Stimulated activated naive CD8-positive, alpha-beta T cell treated with anti-CD3 and anti-CD28 coated beads, Interleukin-15, Interleukin-2, amounts not matched to agents 100 ng/mL and 50 ng/mL, for 24 hours (primary cell): ENCODE data around the gene GATA1.
A peak's percentile ranks its signal among the peaks of the same experiment; 100 is the strongest.

Experiments
- H3K27ac Mint-ChIP-seq: one replicate; pipeline ENCODE4 v1.8.0; 2021; ENCODE audit warnings: mild to moderate bottlenecking, mixed read lengths
- H3K27me3 Mint-ChIP-seq: one replicate; pipeline ENCODE4 v1.8.0; 2021; ENCODE audit warnings: mixed read lengths
- H3K36me3 Mint-ChIP-seq: one replicate; pipeline ENCODE4 v1.8.0; 2021; ENCODE audit warnings: low read depth, mixed read lengths
- H3K4me1 Mint-ChIP-seq: one replicate; pipeline ENCODE4 v1.8.0; 2021; ENCODE audit warnings: low read depth, mixed read lengths
- H3K4me3 Mint-ChIP-seq: one replicate; pipeline ENCODE4 v1.8.0; 2021; ENCODE audit warnings: mild to moderate bottlenecking, mixed read lengths
- H3K9me3 Mint-ChIP-seq: one replicate; pipeline ENCODE4 v1.8.0; 2021; ENCODE audit warnings: mixed read lengths

GATA1 gene

DNA sequence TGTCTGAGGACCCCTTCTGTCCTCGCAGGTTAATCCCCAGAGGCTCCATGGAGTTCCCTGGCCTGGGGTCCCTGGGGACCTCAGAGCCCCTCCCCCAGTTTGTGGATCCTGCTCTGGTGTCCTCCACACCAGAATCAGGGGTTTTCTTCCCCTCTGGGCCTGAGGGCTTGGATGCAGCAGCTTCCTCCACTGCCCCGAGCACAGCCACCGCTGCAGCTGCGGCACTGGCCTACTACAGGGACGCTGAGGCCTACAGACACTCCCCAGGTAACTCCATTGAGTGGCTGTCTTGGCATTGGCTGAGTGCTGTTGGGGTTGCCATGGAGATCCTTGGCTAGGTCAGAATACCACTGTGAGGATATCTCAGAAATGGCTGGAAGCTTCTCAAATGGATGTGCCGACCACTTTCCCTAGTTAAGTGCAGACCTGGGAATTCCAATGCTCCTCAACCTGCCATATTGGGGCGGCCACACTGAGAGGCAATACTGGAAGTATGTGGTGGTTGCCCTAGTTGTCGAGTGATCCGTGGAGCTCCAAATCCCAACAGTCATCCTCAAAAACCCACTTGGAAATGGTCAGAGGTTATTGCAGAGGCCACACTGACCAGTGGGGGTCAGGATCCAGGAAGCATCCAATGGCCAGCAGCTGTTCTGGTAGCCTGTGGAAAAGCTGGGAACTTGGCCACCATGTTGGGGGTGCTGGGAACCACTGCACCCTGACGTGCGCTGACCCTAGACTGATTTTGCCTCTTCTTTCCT lies 4.9 kb downstream of the GATA1 start:
- Mint-ChIP-seq H3K4me1 (peaks cover 3% of the 10 kb centered on the region), H3K4me3 (no peak overlapping the region), H3K36me3 (no peaks in the 10 kb centered on the region), H3K27ac (no peak overlapping the region), H3K27me3 (no peaks in the 10 kb centered on the region), H3K9me3 (no peaks in the 10 kb centered on the region)

DNA sequence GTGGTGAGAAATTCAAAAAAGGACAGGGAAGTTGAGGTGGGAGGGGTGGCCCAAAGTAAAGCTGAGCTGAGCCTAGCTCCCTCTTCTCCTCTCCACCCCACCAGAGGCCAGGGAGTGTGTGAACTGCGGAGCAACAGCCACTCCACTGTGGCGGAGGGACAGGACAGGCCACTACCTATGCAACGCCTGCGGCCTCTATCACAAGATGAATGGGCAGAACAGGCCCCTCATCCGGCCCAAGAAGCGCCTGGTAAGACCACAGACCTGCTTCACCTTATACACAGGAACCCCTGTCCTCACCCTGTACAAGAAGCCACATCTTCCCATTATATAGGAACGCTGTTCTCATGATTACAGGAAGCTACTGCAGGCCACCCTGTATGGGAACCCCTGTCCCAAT lies 5.8 kb downstream of the GATA1 start:
- Mint-ChIP-seq H3K27ac (no peak overlapping the region), H3K36me3 (no peaks in the 10 kb centered on the region), H3K4me3 (no peak overlapping the region), H3K9me3 (no peaks in the 10 kb centered on the region), H3K27me3 (no peaks in the 10 kb centered on the region), H3K4me1 (peaks cover 3% of the 10 kb centered on the region)

DNA sequence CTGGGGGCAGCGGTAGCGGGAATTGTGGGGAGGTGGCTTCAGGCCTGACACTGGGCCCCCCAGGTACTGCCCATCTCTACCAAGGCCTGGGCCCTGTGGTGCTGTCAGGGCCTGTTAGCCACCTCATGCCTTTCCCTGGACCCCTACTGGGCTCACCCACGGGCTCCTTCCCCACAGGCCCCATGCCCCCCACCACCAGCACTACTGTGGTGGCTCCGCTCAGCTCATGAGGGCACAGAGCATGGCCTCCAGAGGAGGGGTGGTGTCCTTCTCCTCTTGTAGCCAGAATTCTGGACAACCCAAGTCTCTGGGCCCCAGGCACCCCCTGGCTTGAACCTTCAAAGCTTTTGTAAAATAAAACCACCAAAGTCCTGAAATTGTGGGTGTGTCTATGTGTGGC lies 7.5 kb downstream of the GATA1 start:
- Mint-ChIP-seq H3K4me3 (no peak overlapping the region), H3K27me3 (no peaks in the 10 kb centered on the region), H3K36me3 (no peaks in the 10 kb centered on the region)

DNA sequence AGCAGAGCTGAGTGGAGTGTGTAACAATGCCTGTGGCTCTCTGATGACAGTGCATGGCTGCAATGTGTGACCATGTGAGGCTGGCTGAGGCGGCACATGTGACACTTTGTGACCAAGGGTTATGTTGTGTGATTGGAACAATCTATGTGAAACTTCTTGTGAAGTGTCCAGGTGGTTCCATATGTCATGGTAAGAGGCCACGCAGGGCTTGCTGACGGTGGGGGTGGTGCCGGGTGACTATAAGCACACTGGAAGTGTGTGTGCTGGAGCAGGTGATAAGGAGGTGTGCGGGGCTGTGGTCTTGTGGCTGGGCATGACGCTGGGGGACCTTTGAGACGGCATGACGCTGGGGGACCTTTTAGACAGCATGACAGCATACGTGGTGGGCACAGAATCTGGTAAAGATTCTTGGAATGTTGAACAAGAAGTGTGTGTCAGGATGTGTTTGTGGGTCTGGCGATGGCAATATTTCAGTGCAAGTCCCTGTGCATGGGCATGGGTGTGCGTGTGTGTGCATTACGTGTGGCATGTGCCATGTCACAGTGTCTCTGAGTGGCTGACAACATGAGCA lies 8.0 kb downstream of the GATA1 start:
- Mint-ChIP-seq H3K4me3 (no peak overlapping the region), H3K36me3 (no peaks in the 10 kb centered on the region), H3K9me3 (no peaks in the 10 kb centered on the region), H3K27me3 (no peaks in the 10 kb centered on the region), H3K27ac (no peak overlapping the region), H3K4me1 (no peaks in the 10 kb centered on the region)

More for the DNA sequence above, 7.5 kb downstream of the GATA1 start:
- Mint-ChIP-seq H3K27ac (no peak overlapping the region), H3K9me3 (no peaks in the 10 kb centered on the region), H3K4me1 (no peaks in the 10 kb centered on the region)

DNA sequence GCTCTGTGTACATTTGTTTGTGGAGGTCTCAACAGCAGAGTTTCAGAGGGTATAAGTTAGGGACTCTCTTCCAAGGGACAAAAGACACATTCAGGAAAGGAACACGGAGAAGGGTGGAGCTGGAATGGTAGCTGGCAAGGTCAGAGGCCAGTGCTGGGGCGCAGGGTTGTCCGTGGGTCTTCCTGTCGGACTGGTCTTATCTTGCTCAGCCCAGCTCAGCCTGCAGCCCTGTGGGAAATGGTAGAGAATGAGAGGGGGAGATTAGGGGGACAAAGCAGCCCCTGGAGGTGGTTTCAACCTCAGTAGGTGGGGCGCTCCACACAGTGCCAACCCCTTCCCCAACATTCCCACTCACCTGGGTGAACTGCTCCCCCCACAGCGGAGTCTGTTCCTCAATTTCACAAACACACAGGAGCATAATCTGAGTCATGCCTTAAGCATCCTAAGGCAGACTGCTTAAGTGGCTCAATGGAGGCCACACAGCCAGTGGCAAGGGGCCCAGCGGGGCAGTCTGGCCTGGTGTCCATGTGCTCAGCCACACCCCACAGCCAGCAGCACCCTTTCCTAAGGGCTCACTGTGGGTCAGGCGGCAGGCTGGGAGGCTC lies 8.6 kb downstream of the GATA1 start:
- H3K27me3 Mint-ChIP-seq, result no peaks in the 10 kb centered on the region
- H3K4me3 Mint-ChIP-seq, result no peak overlapping the region
- H3K27ac Mint-ChIP-seq, result no peak overlapping the region
- no peaks in the 10 kb centered on the region for H3K4me1 Mint-ChIP-seq
- H3K36me3 Mint-ChIP-seq, result no peaks in the 10 kb centered on the region
- no peaks in the 10 kb centered on the region for H3K9me3 Mint-ChIP-seq

DNA sequence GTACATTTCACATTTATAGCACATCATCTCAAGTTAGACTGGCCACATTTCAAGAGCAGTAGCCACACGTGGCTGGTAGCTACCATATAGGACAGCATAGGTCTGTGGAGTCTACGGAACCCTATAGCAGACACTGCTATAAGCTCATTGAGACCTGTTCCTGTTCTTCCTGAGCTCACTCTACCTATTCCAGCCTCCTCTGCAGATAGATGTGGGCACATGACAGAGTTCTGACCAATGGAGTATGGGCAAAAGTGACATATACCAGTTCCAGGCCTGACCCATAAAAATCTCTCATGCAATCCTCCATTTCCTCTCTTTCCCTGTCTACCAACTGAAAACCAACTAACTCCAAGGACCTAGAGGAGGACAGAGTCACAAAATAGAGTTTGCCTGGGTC lies 11.9 kb downstream of the GATA1 start:
- H3K4me3 Mint-ChIP-seq, result no peak overlapping the region
- H3K9me3 Mint-ChIP-seq, result no peaks in the 10 kb centered on the region
- H3K27ac Mint-ChIP-seq, result no peak overlapping the region
- no peaks in the 10 kb centered on the region for H3K27me3 Mint-ChIP-seq
- H3K36me3 Mint-ChIP-seq, result no peaks in the 10 kb centered on the region
- peaks cover 18% of the 10 kb centered on the region for H3K4me1 Mint-ChIP-seq

DNA sequence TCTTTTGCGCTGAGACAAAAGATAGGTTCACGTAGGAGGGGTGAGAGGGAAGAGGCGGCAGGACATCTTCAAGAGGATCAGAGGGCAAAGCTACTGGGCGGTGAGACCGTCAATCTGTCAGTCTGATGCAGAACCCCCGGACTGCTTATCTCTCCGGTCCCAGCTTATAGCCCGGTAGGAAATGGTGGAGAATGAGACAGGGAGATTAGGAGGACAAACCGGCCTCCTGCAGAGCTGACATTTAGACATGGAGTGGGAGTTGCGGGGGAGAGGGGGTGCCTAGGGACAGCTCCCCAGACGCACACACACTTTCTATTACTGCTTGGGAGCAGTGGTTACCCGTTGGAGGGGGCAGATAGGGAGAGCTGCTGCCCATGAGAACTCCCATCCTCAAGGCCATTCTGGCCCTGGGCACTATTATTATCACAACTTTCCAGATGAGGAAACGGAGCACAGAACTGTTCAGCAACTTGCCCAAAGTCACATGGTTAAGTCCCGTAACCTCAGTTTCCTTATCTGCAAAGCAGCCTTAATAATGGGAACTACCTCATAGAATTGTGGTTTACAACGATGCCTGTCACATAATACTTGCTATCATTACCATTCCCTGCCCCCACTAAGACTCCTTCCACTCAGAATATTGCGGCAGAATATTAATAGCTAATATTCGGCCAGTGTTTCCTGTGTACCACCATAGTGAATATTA lies 14.3 kb downstream of the GATA1 start:
- peak overlapping the region; percentile 99 for H3K27ac Mint-ChIP-seq
- H3K27me3 Mint-ChIP-seq, result no peaks in the 10 kb centered on the region
- H3K4me3 Mint-ChIP-seq, result peak overlapping the region; percentile 97
- H3K4me1 Mint-ChIP-seq, result peaks cover 20% of the 10 kb centered on the region
- H3K9me3 Mint-ChIP-seq, result no peaks in the 10 kb centered on the region
- peaks cover 8% of the 10 kb centered on the region for H3K36me3 Mint-ChIP-seq

DNA sequence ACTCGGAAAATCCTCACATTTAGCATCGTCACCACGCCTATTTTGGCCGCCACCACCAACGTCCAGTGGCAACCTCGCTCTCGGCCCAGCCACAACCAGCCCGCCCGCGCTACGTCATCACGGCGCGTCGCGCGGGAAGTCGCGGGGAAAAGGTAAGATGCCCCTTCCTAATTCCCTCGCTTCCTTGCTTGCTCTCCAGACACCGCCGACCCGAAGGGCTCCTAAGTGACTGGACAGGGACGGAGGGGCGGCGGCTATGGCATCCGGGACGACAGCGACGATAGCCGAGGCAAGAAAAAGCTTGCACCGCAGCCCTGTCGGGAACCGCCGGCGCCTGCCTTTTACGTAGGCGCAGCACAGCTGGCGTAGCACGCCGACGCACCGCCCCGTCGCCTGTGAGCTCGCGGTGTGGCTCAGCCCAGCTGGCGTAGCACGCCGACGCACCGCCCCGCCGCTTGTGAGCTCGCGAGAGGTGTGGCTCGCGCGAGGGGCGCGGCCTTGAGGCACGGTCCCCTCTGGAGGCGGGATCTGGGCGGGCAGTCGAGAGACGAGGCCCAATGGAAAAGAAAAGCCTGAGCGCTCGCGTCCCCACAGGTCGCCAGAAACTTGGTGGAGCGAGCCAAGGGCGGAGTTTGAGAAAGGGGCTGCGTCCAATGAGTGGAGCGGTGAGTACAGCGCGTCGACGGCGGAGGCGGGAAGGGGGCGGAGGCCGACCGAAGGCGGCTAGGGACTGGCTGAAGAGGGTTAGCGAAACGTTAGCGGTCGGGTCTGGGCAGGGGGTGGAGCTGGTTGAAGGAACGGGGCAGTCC lies 15.1 kb downstream of the GATA1 start, which contains the start of gene HDAC6:
TSS of gene HDAC6 (plus strand) at position 788 of the 809 bp plus-strand sequence. CDS start 626 bp downstream, outside the sequence.
- no peaks in the 10 kb centered on the region for H3K27me3 Mint-ChIP-seq
- H3K4me3 Mint-ChIP-seq, result peak within 1 kb of the TSS; percentile 97
- H3K4me1 Mint-ChIP-seq, result peaks cover 27% of the 10 kb centered on the region
- H3K9me3 Mint-ChIP-seq, result no peaks in the 10 kb centered on the region
- peak within 1 kb of the TSS; percentile 99 for H3K27ac Mint-ChIP-seq
- peaks cover 8% of the 10 kb centered on the region for H3K36me3 Mint-ChIP-seq

DNA sequence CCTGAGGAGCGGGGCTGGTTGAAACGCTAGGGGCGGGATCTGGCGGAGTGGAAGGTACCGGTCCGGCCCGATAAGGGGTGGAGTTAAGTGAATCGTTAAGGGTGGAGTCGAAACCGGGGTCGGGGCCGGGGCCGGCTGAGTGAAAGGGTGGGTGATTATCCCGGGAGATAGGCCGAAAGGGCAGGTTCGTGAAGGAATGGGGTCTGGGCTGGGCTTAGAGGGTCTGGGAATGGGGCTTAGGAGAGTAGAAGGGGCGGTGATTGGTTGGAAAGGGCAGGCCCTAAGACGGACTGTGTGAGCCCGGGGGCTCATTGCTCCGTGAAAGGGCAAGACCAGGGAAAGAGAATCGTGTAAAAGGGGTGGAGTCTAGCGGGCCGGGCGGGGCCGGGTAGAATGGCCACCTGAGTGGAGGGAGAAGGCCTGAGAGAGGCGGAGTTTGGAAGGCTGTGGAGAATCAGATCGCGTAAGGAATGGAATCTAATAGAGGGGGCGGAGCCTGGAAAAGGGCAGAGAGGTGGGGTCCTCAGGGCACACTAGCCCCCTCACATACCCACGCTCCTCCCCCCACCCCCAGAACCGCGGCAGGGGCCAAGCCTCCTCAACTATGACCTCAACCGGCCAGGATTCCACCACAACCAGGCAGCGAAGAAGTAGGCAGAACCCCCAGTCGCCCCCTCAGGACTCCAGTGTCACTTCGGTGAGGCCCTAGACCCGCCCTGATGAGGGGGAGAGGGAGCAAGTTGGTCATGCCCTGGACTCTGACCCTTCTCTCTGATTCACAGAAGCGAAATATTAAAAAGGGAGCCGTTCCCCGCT lies 15.9 kb downstream of the GATA1 start:
- Mint-ChIP-seq H3K9me3 (no peaks in the 10 kb centered on the region), H3K36me3 (peaks cover 12% of the 10 kb centered on the region), H3K4me3 (peak overlapping the region; percentile 96), H3K4me1 (peaks cover 34% of the 10 kb centered on the region), H3K27ac (peak overlapping the region; percentile 99), H3K27me3 (no peaks in the 10 kb centered on the region)

DNA sequence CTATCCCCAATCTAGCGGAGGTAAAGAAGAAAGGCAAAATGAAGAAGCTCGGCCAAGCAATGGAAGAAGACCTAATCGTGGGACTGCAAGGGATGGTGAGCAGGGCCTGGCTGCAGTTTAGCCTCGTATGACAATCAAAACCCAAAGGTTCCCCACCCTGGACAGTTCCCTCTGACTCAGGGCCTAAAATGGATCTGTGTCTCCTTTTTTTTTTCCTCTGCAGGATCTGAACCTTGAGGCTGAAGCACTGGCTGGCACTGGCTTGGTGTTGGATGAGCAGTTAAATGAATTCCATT lies 16.5 kb downstream of the GATA1 start:
- no peaks in the 10 kb centered on the region for H3K27me3 Mint-ChIP-seq
- peaks cover 34% of the 10 kb centered on the region for H3K4me1 Mint-ChIP-seq
- peak overlapping the region; percentile 96 for H3K4me3 Mint-ChIP-seq
- H3K36me3 Mint-ChIP-seq, result peaks cover 12% of the 10 kb centered on the region
- H3K9me3 Mint-ChIP-seq, result no peaks in the 10 kb centered on the region
- H3K27ac Mint-ChIP-seq, result peak overlapping the region; percentile 99

DNA sequence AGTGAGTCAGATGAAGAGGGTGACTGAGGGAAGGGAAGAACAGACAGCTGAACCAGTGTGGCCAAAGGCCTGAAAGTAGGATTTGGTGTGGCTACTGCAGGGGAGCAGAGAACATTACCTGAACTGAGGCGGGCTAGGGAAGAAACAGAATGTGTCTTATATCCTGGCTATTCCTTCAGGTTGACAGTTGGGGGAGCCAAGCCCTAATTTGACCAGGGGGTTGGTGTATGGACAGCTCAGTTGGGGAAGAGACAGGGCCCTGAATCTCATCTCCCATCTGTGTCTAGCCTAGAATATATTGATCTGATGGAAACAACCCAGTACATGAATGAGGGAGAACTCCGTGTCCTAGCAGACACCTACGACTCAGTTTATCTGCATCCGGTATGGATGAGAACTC lies 19.7 kb downstream of the GATA1 start:
- Mint-ChIP-seq H3K36me3 (peaks cover 16% of the 10 kb centered on the region), H3K4me1 (peaks cover 28% of the 10 kb centered on the region)

DNA sequence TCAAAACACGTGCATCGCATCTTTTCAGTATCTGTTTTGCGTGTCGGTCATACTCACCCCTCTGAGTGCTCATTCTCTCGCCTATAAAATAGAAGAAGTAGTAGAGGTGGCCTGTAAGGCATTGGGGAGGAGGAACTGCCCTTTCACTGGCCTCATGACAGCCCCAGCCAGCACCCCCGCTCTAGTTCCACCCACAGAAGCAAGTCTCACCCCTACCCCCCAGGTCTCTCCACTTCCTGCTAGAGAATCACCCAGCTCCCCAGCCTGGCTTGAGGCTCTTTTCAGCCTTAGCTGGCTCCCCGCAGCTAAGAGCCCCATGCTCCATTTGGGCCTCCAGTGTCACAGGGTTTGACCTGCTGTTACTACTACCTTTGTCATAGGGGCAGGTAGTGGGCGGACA lies 27.3 kb downstream of the GATA1 start:
- no peaks in the 10 kb centered on the region for H3K4me1 Mint-ChIP-seq
- H3K4me3 Mint-ChIP-seq, result no peak overlapping the region
- no peak overlapping the region for H3K27ac Mint-ChIP-seq

More for the DNA sequence above, 19.7 kb downstream of the GATA1 start:
- Mint-ChIP-seq H3K27me3 (no peaks in the 10 kb centered on the region), H3K27ac (peak overlapping the region; percentile 32), H3K9me3 (no peaks in the 10 kb centered on the region), H3K4me3 (no peak overlapping the region)

DNA sequence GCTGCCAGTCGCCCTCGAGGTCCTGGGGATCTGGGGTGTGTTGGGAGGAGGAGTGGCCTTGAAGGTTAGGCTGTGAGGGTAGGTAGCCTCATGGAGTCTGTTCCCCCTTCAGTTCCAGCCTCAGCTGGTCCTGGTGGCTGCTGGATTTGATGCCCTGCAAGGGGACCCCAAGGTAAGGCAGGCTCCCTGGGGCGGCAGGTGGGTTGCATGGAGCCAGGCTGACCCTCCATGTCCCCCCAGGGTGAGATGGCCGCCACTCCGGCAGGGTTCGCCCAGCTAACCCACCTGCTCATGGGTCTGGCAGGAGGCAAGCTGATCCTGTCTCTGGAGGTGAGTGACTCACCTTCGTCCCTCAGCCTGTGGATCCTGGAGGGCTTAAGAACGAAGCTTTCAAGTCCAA lies 28.3 kb downstream of the GATA1 start:
- peaks cover 23% of the 10 kb centered on the region for H3K36me3 Mint-ChIP-seq
- H3K9me3 Mint-ChIP-seq, result no peaks in the 10 kb centered on the region
- no peak overlapping the region for H3K27ac Mint-ChIP-seq
- H3K27me3 Mint-ChIP-seq, result no peaks in the 10 kb centered on the region
- H3K4me3 Mint-ChIP-seq, result no peak overlapping the region
- no peaks in the 10 kb centered on the region for H3K4me1 Mint-ChIP-seq

More for the DNA sequence above, 27.3 kb downstream of the GATA1 start:
- no peaks in the 10 kb centered on the region for H3K9me3 Mint-ChIP-seq
- H3K36me3 Mint-ChIP-seq, result peaks cover 21% of the 10 kb centered on the region
- H3K27me3 Mint-ChIP-seq, result no peaks in the 10 kb centered on the region

DNA sequence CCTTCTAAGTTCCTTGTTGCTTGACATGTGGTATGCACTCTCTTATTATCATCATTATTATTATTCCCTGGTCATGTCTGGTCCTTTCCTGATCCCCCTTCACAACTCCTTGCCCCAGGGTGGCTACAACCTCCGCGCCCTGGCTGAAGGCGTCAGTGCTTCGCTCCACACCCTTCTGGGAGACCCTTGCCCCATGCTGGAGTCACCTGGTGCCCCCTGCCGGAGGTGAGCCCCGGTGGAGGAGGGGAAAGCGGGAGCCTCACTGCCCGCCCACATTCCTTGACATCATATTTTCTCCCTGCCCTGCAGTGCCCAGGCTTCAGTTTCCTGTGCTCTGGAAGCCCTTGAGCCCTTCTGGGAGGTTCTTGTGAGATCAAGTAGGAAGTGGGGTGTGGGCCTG lies 28.9 kb downstream of the GATA1 start:
- no peak overlapping the region for H3K4me3 Mint-ChIP-seq

More for the DNA sequence above, 28.9 kb downstream of the GATA1 start:
- Mint-ChIP-seq H3K4me1 (no peaks in the 10 kb centered on the region), H3K36me3 (peaks cover 25% of the 10 kb centered on the region), H3K9me3 (no peaks in the 10 kb centered on the region), H3K27ac (no peak overlapping the region), H3K27me3 (no peaks in the 10 kb centered on the region)
